Fibroblast of the aortic adventitia (primary cell): ENCODE measurements around the gene GATD1. TPM values are rescaled to one million over a fixed set of nuclear protein-coding genes. Genes with fewer than 3 reads are reported as not detected.

ENCODE experiments used
- DNase-seq: peaks from one replicate; pipeline ENCODE4 v3.0.0-alpha.2; 2010; ENCODE audit warnings: low read depth
- H3K4me3 ChIP-seq: 2 replicates; pipeline ENCODE4 v1.5.1; 2011; ENCODE audit warnings: low read depth, mild to moderate bottlenecking, control low read depth, low read length, moderate library complexity
- total RNA-seq: library from RNA; depleted of rRNA; stranded (reverse); fragments of >200 nt; gene quantifications from 2 replicates; pipeline ENCODE4 v1.2.3, GENCODE V29; 2012; ENCODE audit warnings: low replicate concordance
- TF ChIP-seq, protein P1 (sequence below): IDR thresholded peaks from 2 replicates; pipeline ENCODE4 v1.5.1; 2011; ENCODE audit warnings: mild to moderate bottlenecking, low read length, control low read depth, inconsistent platforms; ENCODE audit not compliant: insufficient read depth

GATD1 gene
- total RNA-seq, 1 donor, result 40.6 TPM

DNA sequence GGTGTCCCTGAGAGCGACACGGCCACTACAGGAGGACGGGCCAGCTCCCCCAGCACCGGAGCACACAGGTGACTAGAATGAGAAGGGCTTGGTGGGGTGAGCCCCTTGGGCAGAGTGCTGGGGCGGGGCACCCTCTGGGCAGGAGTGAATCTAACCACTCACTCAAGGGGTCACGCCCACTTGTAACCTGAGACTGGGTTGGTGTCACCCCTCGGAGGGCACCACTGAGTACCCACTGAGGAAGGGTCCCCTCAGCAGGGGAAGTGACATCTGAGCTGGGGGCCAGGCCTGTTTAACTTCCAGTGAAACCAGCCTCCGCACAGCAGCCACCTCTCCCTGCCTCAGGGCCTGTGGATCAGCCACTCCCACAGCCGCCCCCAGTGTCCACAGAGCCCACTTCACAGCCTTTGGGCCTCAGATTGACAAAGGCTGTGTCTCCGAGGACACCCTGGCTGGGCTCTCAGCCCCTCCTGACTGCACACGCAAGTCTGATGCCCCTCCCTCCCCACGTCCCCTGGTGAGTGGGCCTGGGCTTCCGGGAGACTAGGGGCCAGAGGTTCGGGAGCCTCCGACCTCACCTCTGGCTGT lies 5.6 kb downstream of the GATD1 start:
- TF ChIP-seq, protein P1, sequence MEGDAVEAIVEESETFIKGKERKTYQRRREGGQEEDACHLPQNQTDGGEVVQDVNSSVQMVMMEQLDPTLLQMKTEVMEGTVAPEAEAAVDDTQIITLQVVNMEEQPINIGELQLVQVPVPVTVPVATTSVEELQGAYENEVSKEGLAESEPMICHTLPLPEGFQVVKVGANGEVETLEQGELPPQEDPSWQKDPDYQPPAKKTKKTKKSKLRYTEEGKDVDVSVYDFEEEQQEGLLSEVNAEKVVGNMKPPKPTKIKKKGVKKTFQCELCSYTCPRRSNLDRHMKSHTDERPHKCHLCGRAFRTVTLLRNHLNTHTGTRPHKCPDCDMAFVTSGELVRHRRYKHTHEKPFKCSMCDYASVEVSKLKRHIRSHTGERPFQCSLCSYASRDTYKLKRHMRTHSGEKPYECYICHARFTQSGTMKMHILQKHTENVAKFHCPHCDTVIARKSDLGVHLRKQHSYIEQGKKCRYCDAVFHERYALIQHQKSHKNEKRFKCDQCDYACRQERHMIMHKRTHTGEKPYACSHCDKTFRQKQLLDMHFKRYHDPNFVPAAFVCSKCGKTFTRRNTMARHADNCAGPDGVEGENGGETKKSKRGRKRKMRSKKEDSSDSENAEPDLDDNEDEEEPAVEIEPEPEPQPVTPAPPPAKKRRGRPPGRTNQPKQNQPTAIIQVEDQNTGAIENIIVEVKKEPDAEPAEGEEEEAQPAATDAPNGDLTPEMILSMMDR, result no peak
- DNase-seq, result no peak

DNA sequence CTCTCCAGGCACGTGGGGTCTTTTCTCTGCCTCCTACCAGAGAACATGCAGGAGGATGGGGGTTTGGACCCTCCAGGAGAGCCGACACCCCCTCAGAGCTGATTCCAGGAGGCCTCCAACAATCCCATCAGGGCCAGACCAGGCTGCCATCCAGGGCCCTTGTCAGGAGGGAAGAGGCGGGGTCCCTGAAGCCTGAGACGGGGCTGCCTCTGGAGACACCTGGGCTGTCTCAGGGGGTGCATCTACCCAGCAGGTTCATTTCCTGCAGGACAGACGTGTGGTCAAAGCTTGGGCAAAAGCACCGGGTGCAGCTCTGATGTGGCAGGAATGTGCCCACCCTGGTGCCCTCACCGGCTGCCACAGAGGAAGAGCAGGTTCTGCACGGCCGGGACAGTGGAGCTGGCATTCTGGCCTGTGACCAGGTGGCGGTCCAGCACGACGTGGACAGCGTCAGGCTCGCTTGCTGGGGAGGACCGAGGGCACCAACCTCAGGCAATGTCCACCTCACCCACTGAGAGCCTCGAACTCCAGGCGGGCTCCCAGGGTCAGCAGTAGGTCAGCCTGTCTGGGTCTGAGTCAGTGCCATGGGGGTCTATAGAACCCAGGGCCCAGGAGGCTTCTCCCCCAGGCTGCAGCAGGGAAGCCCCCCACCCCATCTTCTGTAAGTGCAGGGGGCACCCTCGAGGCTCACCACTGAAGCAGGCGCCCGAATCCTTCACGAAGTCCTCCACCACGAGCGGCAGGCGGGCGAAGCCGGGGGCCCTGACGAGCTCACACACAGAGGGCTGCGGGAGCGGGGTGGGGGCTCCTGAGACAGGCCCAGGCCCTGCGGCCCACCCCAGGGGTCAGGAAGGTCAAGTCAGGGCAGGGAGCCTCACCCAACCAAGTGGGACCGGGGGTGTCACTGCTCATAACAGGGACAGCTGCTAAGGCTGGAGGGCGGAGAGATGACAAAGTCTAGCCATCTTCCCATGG lies 6.4 kb downstream of the GATD1 start:
- TF ChIP-seq, protein P1, result no peak
- no peak for DNase-seq
- H3K4me3 ChIP-seq, result no peak overlapping the region

More for the DNA sequence above, 5.6 kb downstream of the GATD1 start:
- H3K4me3 ChIP-seq, result no peak overlapping the region

DNA sequence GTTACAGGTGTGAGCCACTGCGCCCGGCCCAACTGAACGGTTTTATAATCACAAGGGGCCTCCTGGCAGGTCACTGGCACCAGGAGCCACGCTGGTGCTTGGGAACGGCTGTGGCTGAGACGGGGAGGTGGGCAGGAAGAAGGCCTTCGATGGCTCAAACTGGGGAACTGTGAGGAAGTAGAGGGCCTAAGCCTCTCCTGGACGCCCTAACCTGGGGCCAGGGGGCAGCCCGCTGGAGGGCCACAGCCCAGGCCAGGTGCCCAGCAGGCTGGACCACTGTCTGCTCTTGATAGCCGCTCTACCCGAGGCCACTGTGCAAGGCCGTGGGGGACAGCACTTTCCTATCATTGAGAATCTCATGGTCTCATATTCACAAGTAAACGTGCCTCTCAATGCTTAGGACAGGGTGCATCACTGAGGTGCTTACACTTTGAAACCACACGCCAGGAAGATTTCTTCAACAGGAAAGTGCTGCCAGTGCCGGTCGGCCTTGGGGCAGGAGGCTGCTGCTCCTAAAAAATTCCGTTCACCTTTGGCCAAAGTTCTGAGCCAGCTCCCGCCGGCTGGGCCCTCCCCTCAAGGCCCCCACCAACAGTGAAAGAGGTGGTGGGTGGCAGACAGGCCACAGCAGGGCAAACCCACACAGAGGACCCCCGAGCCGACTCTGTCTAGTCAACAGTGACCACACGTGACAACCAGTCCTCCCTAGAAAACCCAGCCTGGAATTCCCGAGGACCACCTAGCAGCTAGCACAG lies 7.2 kb downstream of the GATD1 start:
- TF ChIP-seq, protein P1, result no peak
- no peak overlapping the region for H3K4me3 ChIP-seq
- no peak for DNase-seq

DNA sequence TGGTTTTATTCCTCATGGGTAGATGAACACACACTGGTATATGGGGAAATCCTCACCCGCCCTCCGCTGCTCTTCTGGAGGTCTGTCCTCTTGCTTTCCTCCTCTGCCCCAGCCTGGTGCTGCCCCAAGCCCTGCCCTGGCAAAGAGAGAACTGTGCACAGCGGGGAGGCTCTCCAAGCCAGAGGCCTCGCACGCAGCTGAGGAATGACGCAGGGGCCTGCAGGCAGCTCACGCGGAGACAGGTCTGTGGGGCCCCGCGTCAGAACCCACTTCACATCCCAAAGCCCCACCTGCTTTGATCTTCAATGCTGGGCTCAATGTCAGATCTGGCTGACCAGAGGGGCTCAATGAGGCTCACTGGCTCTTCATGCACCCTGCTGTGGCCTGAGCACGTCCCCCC lies 10.0 kb downstream of the GATD1 start:
- no peak overlapping the region for H3K4me3 ChIP-seq
- TF ChIP-seq, protein P1, result no peak
- no peak for DNase-seq

DNA sequence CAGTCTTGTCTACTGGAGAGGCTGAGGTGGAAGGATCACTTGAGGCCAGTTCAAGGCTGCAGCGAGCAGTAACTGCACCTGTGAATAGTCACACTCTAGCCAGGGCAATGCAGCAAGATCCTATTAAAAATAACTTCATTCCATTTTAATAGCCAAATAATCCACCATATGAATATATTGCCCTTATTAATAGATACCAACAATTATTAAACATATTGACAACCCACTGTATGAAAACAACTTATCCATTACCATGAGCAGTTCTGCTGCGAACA lies 10.4 kb downstream of the GATD1 start:
- no peak for DNase-seq
- H3K4me3 ChIP-seq, result no peak overlapping the region
- TF ChIP-seq, protein P1, result no peak

DNA sequence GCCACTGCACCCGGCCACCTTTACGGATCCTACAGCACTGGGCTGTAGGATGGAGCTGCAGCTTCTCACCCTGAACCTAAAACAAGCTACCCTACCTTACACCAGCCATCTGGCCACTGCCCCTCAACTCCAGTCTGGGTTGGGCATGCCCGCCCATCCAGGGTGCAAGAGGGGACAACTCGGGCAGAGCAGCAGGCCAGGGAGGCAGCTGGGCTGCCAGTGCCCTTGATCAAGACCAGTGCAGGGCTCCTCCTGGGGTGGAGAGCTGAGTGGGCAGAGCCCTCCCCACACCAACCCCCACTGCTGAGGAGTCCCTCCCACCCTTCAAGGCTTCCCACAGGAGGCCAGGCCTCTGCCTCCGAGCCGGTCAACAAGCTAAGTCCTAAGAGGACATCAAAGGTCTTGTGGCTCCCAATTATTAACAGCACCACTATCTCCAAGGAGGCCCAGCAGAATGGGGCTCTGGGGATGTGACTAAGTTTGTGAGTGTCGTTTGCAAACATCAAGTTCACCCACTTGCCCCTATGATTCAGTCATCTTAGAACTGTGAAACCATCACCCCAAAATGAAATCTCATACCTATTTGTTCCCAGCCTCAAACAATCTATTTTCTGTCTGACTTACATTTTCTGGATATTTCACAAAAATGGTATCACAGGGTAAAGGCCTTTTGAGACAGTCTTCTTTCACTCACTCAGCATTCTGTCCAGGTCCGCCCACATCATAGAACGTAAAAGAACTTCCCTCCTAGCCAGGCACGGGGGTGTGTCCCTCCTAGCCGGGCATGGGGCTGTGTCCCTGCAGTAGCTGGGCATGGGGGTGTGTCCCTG lies 11.0 kb downstream of the GATD1 start:
- TF ChIP-seq, protein P1, result no peak
- H3K4me3 ChIP-seq, result no peak overlapping the region
- no peak for DNase-seq
